Endothelial cell of umbilical vein (primary cell): ENCODE data around the gene ZNF609. TPM values are rescaled to one million over a fixed set of nuclear protein-coding genes. Genes with fewer than 3 reads are reported as not detected.

Source experiments
- BruUV-seq: library from RNA; stranded (reverse); fragments of 400-500 nt; replicated peaks from 2 replicates; lab custom pipeline; 2021; lab: Mats Ljungman, UMichigan
- CTCF ChIA-PET: fragments of 300-600, 350-600 bp; sonication (Branson Sonifier 250); formaldehyde crosslinking; loops from one replicate; lab custom pipeline; 2021; ENCODE audit warnings: antibody characterized with exemption, inconsistent platforms; lab: Charles Lee
- POLR2A ChIA-PET: fragments of 300-600, 350-600 bp; sonication (Branson Sonifier 250); formaldehyde crosslinking; loops from one replicate; lab custom pipeline; 2021; ENCODE audit warnings: antibody characterized with exemption, inconsistent platforms; lab: Charles Lee
- DNase-seq: peaks from one replicate; pipeline ENCODE4 v3.0.0-alpha.2; 2011; ENCODE audit warnings: low read depth, low spot score
- FAIRE-seq: peaks from 2 replicates; lab custom pipeline; 2011; peaks lifted over from hg19 to GRCh38; lab: Jason Lieb, UNC
- H2AFZ ChIP-seq: 2 replicates; pipeline ENCODE4 v1.6.0; 2012; ENCODE audit warnings: low read depth, low read length, control low read depth, inconsistent platforms
- H3K27ac ChIP-seq: 2 replicates; pipeline ENCODE4 v1.5.1; 2011; ENCODE audit warnings: low read depth, mild to moderate bottlenecking, control low read depth, low read length, moderate library complexity; ENCODE audit not compliant: insufficient read depth
- H3K27me3 ChIP-seq, 2 experiments: 2 replicates each; pipeline versions ENCODE4 v1.6.0 to v1.6.1; 2011; ENCODE audit warnings: low read length in 2 of 2, mixed read lengths in 1 of 2; ENCODE audit not compliant: control insufficient read depth in 2 of 2, insufficient read depth in 2 of 2
- H3K36me3 ChIP-seq, 2 experiments: 2 replicates in 1 of 2; 3 replicates in 1 of 2; pipeline ENCODE4 v1.5.1; 2011; ENCODE audit warnings: low read length in 2 of 2, mild to moderate bottlenecking in 1 of 2, moderate library complexity in 1 of 2; ENCODE audit not compliant: control insufficient read depth in 2 of 2, insufficient read depth in 2 of 2; ENCODE audit errors: extremely low read depth in 1 of 2
- H3K4me1 ChIP-seq: 3 replicates; pipeline ENCODE4 v1.5.1; 2011; ENCODE audit warnings: mild to moderate bottlenecking, low read length; ENCODE audit not compliant: control insufficient read depth, insufficient read depth; ENCODE audit errors: extremely low read depth
- H3K4me2 ChIP-seq: 2 replicates; pipeline ENCODE4 v1.6.1; 2011; ENCODE audit warnings: low read length, control low read depth, mixed read lengths; ENCODE audit not compliant: insufficient read depth
- H3K4me3 ChIP-seq, 3 experiments: fragments of 200-600 bp in 1 of 3; sonication (generic), shearing (Covaris generic) in 1 of 3; replicated peaks in 1 of 3; 2 replicates each; pipeline ENCODE4 v1.5.1; 2011 to 2016; ENCODE audit warnings: control low read depth in 3 of 3, low read length in 3 of 3, mild to moderate bottlenecking in 2 of 3, inconsistent platforms in 1 of 3, low read depth in 1 of 3, moderate library complexity in 1 of 3; ENCODE audit not compliant: insufficient read depth in 1 of 3
- H3K79me2 ChIP-seq: 2 replicates; pipeline ENCODE4 v1.6.0; 2012; ENCODE audit warnings: low read length, inconsistent platforms; ENCODE audit not compliant: control insufficient read depth, insufficient read depth
- H3K9ac ChIP-seq: replicated peaks from 2 replicates; pipeline ENCODE3; 2011; ENCODE audit warnings: low read length, control low read depth; ENCODE audit not compliant: insufficient read depth; ENCODE audit errors: extremely low read depth
- H3K9me1 ChIP-seq: replicated peaks from 3 replicates; pipeline ENCODE4 v1.6.0; 2011; ENCODE audit warnings: mild to moderate bottlenecking, low read length; ENCODE audit not compliant: control insufficient read depth, insufficient read depth; ENCODE audit errors: extremely low read depth
- H3K9me3 ChIP-seq: replicated peaks from 2 replicates; pipeline ENCODE4 v1.5.1; 2012; ENCODE audit warnings: low read length, inconsistent platforms; ENCODE audit not compliant: control insufficient read depth, insufficient read depth
- H4K20me1 ChIP-seq: replicated peaks from 2 replicates; pipeline ENCODE3; 2011; ENCODE audit warnings: mild to moderate bottlenecking, low read length; ENCODE audit not compliant: control insufficient read depth, insufficient read depth; ENCODE audit errors: extremely low read depth
- EZH2 ChIP-seq: IDR thresholded peaks from 2 replicates; pipeline ENCODE4 v1.6.1; 2012; ENCODE audit warnings: borderline replicate concordance, low read depth, mild to moderate bottlenecking, moderate library complexity, low read length, inconsistent platforms; ENCODE audit not compliant: severe bottlenecking
- FOS ChIP-seq: IDR thresholded peaks from 2 replicates; pipeline ENCODE4 v1.6.1; 2011; ENCODE audit warnings: mild to moderate bottlenecking, low read length, moderate library complexity, borderline replicate concordance; ENCODE audit not compliant: insufficient read depth
- GATA2 ChIP-seq: IDR thresholded peaks from 2 replicates; pipeline ENCODE4 v1.7.0; 2011; ENCODE audit warnings: low read depth, mild to moderate bottlenecking, moderate library complexity, mixed read lengths, low read length; ENCODE audit not compliant: insufficient read length, insufficient read depth
- JUN ChIP-seq: IDR thresholded peaks from 2 replicates; pipeline ENCODE4 v1.6.1; 2011; ENCODE audit warnings: borderline replicate concordance, low read depth; ENCODE audit not compliant: insufficient read length, insufficient read depth
- MAX ChIP-seq: IDR thresholded peaks from 2 replicates; pipeline ENCODE4 v1.6.1; 2011; ENCODE audit not compliant: insufficient read depth, insufficient read length
- MYC ChIP-seq: IDR thresholded peaks from one replicate; pipeline ENCODE4 v1.6.1; 2011; ENCODE audit warnings: mild to moderate bottlenecking, low read depth, low read length
- POLR2A ChIP-seq: IDR thresholded peaks from 2 replicates; pipeline ENCODE4 v1.6.1; 2012; ENCODE audit warnings: low read depth, mild to moderate bottlenecking, control low read depth, low read length
- POLR2AphosphoS5 ChIP-seq: IDR thresholded peaks from 2 replicates; pipeline ENCODE4 v1.6.1; 2012; ENCODE audit warnings: low read depth, mild to moderate bottlenecking, control low read depth, low read length, moderate library complexity; ENCODE audit not compliant: insufficient read depth
- dilution Hi-C: fragments of 300-500 bp; cut with MboI; formaldehyde crosslinking; loops from one replicate; pipeline ENCODE4 v1.15.0; 2019; ENCODE audit warnings: low sequenced_read_pairs; ENCODE audit not compliant: extremely low pct_ligation_motif_present
- intact Hi-C: fragments of 100-400 bp; cut with micrococcal nuclease; formaldehyde crosslinking; loops from one replicate; pipeline ENCODE4 v1.10.0; 2022
- polyA plus RNA-seq, 4 experiments: library from polyadenylated mRNA; depleted of rRNA in 3 of 4; stranded (reverse) in 3 of 4; unstranded in 1 of 4; fragments of >200 nt; gene quantifications; 2 replicates each; pipeline versions ENCODE4 v1.2.1 to v1.2.3, GENCODE V29; 2011 to 2012; ENCODE audit warnings: missing spikeins in 1 of 4
- total RNA-seq: library from RNA; stranded (reverse); gene quantifications from 2 replicates; pipeline ENCODE4 v1.2.3, GENCODE V29; 2021
- TF ChIP-seq, protein P1 (sequence below), 2 donors: IDR thresholded peaks; 1 replicate in 1 of 2; 2 replicates in 1 of 2; pipeline ENCODE4 v1.5.1; 2011; ENCODE audit warnings: low read length in 2 of 2, mild to moderate bottlenecking in 2 of 2, moderate library complexity in 2 of 2, control low read depth in 1 of 2, inconsistent platforms in 1 of 2, low read depth in 1 of 2; ENCODE audit not compliant: insufficient read depth in 1 of 2; ENCODE audit errors: extremely low read depth in 1 of 2

The ZNF609 gene
- total and polyA plus RNA-seq, 2 donors (not counting 3 experiments of a cell fraction or from before 2014, with no cell fraction given) = 18.2 to 49.6 TPM

- DNase-seq = peak; percentile 68
- peaks cover 6% of the 10 kb centered on the region for H3K4me1 ChIP-seq
- FAIRE-seq = no peak
- H3K9me3 ChIP-seq = no peaks in the 10 kb centered on the region
- no peak overlapping the region for H3K4me2 ChIP-seq
- TF ChIP-seq, protein P1, sequence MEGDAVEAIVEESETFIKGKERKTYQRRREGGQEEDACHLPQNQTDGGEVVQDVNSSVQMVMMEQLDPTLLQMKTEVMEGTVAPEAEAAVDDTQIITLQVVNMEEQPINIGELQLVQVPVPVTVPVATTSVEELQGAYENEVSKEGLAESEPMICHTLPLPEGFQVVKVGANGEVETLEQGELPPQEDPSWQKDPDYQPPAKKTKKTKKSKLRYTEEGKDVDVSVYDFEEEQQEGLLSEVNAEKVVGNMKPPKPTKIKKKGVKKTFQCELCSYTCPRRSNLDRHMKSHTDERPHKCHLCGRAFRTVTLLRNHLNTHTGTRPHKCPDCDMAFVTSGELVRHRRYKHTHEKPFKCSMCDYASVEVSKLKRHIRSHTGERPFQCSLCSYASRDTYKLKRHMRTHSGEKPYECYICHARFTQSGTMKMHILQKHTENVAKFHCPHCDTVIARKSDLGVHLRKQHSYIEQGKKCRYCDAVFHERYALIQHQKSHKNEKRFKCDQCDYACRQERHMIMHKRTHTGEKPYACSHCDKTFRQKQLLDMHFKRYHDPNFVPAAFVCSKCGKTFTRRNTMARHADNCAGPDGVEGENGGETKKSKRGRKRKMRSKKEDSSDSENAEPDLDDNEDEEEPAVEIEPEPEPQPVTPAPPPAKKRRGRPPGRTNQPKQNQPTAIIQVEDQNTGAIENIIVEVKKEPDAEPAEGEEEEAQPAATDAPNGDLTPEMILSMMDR (IDR thresholded peaks at IDR 0.05; ENCODE audit: extremely low read depth in 1 of 2, insufficient read depth in 1 of 2, low read depth in 1 of 2, low read length in 2 of 2) = no peak
- TF ChIP-seq POLR2AphosphoS5 (no peak), MAX (no peak), GATA2 (no peak), POLR2A (no peak), EZH2 (no peak), JUN (no peak), FOS (no peak), MYC (no peak)
- intact Hi-C loops = no loop called here
- no peak overlapping the region for H3K27ac ChIP-seq
- no peaks in the 10 kb centered on the region for H3K27me3 ChIP-seq
- peaks cover 0 to 3% of the 10 kb centered on the region in 2 experiments for H3K36me3 ChIP-seq
- ChIA-PET POLR2A (interaction anchor here (1.1 kb wide), 1 partner anchor 133 kb away, joined by 3 read pairs; no protein-coding TSS in a partner anchor), CTCF (interaction anchor here (1.0 to 3.2 kb wide), 6 partner anchors 9 to 162 kb away, joined by 3 to 15 read pairs (median 4); no protein-coding TSS in a partner anchor)
- H3K79me2 ChIP-seq = peaks cover 47% of the 10 kb centered on the region
- dilution Hi-C loops = no loop called here
- no peak overlapping the region for H3K9ac ChIP-seq
- no peak overlapping the region for H2AFZ ChIP-seq
- no peaks in the 10 kb centered on the region for H3K9me1 ChIP-seq
- H4K20me1 ChIP-seq = no peaks in the 10 kb centered on the region
- no peak overlapping the region for H3K4me3 ChIP-seq
- no TSS peak for BruUV-seq
These were observed 175.4 kb downstream of the ZNF609 start for GRCh38 chr15:64635499-64636495.
